Left ventricle myocardium inferior (tissue), 1 donor: Measurements from ENCODE around the gene SNRNP25. TPM values are rescaled to one million over a fixed set of nuclear protein-coding genes. Genes with fewer than 3 reads are reported as not detected.

ENCODE experiments used
- DNase-seq: peaks from one replicate; pipeline ENCODE4 v3.0.0-alpha.2; 2020
- H3K27ac ChIP-seq: fragments of 200-600 bp; replicated peaks from 2 replicates; pipeline ENCODE4 v1.8.0; 2021
- H3K27me3 ChIP-seq: fragments of 200-600 bp; 2 replicates; pipeline ENCODE4 v1.8.0; 2021; ENCODE audit warnings: low read depth
- H3K36me3 ChIP-seq: fragments of 200-600 bp; 2 replicates; pipeline ENCODE4 v1.8.0; 2021
- H3K4me1 ChIP-seq: fragments of 200-600 bp; 2 replicates; pipeline ENCODE4 v1.8.0; 2021
- H3K4me3 ChIP-seq: fragments of 200-600 bp; 2 replicates; pipeline ENCODE4 v1.8.0; 2021; ENCODE audit warnings: mild to moderate bottlenecking, moderate library complexity
- H3K9me3 ChIP-seq: fragments of 200-600 bp; replicated peaks from 2 replicates; pipeline ENCODE4 v1.8.0; 2021
- intact Hi-C: fragments of 100-400 bp; cut with micrococcal nuclease; formaldehyde crosslinking; loops from one replicate; pipeline ENCODE4 v1.11.0; 2022
- total RNA-seq: library from RNA; stranded (reverse); fragmentation: NEBNext Ultra II Directional; extraction: Animal tissue kit (Norgen Biotek cat#: 25700); gene quantifications from one replicate; pipeline ENCODE4 v1.2.1, GENCODE V29; 2021
- TF ChIP-seq, protein P1 (sequence below): fragments of 200-600 bp; IDR thresholded peaks from 2 replicates; pipeline ENCODE4 v1.8.0; 2021; ENCODE audit warnings: antibody characterized with exemption, mild to moderate bottlenecking, borderline replicate concordance
- donor health status: DM: no; HTN: yes; CAD: no; lungs with severe emphysema.

Gene SNRNP25
- total RNA-seq, 1 donor from 2014 or later, result 71.2 TPM

DNA sequence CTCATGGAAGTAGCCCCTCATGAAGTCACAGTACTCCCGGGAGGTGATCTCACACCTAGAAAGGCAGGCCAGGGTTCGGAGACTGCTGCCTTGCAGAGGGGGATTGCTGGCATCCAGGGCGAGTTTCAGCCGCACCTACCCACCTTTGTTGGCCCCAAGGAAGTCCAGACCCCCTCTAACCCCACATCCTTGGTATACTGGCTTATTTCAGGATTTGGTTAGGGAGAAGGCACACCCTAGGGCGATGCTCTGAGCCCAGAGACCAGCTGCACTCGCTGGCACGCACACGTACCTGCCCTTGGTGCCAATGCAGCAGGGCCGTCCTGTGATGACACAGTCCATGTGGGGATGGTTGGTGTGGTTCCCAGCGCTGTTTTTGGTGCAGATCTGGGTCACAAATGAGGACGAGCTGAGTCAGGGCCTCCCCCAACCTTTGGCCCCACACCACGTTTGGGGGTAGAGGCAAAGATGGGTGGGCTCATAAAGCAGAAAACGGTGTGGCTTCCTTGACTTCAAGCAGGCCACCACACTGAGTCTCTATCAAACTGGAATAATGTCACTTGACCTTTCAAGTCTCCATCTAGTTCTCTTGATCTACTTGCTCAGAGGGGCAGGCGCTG, 5.9 kb downstream of the SNRNP25 start:
- Histone ChIP-seq H3K9me3 (no peaks in the 10 kb centered on the region), H3K4me1 (peaks cover 8% of the 10 kb centered on the region), H3K4me3 (no peak overlapping the region), H3K27me3 (no peaks in the 10 kb centered on the region), H3K27ac (no peak overlapping the region), H3K36me3 (peaks cover 94% of the 10 kb centered on the region)
- intact Hi-C loops, result no loop called here
- TF ChIP-seq, protein P1, sequence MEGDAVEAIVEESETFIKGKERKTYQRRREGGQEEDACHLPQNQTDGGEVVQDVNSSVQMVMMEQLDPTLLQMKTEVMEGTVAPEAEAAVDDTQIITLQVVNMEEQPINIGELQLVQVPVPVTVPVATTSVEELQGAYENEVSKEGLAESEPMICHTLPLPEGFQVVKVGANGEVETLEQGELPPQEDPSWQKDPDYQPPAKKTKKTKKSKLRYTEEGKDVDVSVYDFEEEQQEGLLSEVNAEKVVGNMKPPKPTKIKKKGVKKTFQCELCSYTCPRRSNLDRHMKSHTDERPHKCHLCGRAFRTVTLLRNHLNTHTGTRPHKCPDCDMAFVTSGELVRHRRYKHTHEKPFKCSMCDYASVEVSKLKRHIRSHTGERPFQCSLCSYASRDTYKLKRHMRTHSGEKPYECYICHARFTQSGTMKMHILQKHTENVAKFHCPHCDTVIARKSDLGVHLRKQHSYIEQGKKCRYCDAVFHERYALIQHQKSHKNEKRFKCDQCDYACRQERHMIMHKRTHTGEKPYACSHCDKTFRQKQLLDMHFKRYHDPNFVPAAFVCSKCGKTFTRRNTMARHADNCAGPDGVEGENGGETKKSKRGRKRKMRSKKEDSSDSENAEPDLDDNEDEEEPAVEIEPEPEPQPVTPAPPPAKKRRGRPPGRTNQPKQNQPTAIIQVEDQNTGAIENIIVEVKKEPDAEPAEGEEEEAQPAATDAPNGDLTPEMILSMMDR, result no peak
- no peak for DNase-seq

DNA sequence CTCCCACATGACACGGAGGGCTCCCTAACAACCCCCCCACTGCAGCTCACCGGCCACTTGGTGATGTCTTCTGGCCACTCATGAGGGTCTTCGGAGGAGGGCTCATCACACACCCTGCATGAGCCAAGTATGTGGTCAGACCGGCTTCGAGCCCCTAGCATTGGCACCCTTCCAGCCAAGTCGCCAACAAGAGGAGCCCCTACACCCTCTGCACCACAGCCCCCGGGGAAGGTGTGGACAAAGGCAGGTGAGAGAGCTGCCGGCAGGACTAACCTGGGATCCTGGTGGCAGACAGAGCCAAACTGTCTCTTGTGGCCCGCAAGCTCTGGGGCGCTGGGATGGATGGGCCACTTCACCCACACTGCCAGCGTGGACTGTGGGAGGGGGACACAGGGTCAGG, 6.5 kb downstream of the SNRNP25 start:
- Histone ChIP-seq H3K27ac (no peak overlapping the region), H3K4me3 (no peak overlapping the region), H3K27me3 (no peaks in the 10 kb centered on the region), H3K9me3 (no peaks in the 10 kb centered on the region), H3K36me3 (peaks cover 97% of the 10 kb centered on the region), H3K4me1 (peaks cover 6% of the 10 kb centered on the region)
- intact Hi-C loops, result no loop called here
- DNase-seq, result no peak
- TF ChIP-seq, protein P1, result no peak

DNA sequence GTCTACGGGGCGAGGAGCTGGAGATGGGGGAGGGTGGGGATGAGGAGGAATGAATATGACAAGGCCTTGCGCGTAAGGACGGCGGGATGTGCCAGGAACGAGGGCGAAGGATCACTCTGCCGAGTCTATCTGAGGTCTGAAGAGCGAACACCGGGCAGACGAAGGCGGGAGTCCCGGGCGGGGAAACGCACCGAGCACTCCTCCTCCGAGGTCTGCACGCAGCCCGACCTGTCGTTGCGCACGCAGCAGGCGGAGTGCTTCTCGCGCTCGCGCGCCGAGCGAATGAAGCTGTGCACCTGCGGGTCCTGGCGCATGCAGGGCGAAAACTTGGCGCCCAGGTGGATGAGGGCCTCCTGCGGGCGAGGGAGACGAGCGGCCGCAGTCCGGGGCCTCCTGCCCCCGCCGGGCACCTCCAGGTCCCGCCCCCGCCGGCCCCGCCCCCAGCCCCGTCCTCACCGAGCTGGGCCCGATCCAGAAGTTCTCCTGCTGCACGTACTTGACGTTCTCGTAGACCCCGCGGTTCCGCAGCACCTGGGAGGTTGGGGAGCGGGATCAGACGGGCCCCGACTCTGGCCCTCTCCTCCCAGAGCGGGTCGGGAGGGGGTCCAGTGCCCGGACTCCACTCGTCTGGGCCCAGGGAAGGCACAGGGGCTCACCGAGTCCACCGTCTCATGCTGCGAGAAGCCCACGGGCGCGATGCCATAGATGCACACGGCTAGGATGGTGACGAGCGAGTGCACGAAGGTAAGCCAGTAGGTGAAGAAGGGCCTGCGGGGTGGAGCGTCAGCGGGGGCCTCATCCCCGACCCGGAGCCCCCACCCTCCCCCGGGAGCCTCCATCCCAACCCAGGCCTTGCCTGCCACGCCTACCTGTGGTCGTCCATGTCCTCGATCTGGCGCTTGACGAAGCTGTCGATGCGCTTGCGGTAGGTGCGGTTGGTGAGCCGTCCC, 7.6 kb downstream of the SNRNP25 start:
- H3K27me3 ChIP-seq, result no peaks in the 10 kb centered on the region
- TF ChIP-seq, protein P1, result no peak
- peaks cover 16% of the 10 kb centered on the region for H3K4me1 ChIP-seq
- no peak overlapping the region for H3K4me3 ChIP-seq
- intact Hi-C loops, result no loop called here
- H3K9me3 ChIP-seq, result no peaks in the 10 kb centered on the region
- no peak overlapping the region for H3K27ac ChIP-seq
- H3K36me3 ChIP-seq, result peaks cover 86% of the 10 kb centered on the region
- no peak for DNase-seq

DNA sequence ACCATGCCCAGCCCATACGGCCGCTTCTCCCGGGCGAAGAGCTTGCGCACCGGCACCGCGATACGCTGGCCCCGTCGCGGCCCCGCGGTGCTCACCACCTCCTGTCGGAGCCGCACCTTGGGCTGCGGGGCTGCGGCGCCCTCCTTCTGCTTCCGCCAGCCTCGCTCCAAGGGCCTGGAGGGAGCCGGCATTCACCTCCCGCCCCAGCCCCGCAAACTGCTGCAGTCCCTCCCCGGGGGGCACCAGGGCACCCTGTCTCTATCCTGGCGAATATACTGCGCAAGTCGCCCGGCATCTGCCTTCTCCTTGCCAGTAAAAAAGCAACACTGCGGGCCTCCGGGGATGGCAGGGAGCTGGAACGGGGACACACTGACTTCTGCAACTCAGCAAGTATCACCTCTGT, 8.3 kb downstream of the SNRNP25 start:
- no peak for DNase-seq
- Histone ChIP-seq H3K36me3 (peaks cover 79% of the 10 kb centered on the region), H3K4me1 (peaks cover 23% of the 10 kb centered on the region), H3K27me3 (no peaks in the 10 kb centered on the region), H3K9me3 (no peaks in the 10 kb centered on the region), H3K27ac (no peak overlapping the region), H3K4me3 (no peak overlapping the region)
- intact Hi-C loops, result no loop called here
- TF ChIP-seq, protein P1, result no peak

DNA sequence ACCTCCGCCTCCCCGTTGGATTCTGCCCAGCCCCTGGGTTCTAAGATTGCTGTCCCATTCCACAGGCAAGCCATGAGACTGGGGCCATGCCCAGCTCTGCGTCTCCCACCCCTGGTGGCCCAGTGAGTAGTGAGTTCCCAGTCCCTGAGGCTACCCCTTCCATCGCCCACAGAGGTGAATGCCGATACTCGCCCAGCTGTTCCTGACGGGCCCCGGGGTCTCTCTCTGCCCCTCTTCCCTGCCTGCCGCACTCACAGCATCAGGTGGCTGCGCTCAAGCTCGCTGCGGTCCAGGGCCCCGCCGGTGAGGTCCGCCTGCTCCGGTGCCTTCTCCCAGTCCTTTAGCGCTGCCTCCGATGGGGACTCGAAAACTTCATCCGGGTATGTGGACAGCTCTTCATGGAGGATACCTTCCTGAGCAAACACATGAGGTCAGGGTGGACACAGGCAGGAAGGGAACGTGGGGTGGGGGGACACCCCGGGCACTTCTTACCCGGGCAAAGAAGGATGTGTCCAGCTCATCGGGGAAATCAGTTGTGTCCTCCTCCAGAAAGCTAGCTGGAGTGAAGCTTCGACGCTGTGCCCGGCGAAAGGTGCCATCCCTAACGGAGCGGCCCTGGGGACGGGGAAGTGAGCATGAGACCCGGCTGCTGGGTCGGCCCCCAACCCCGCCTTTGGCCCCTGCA, 8.8 kb downstream of the SNRNP25 start:
- Histone ChIP-seq H3K36me3 (peaks cover 74% of the 10 kb centered on the region), H3K4me3 (no peak overlapping the region), H3K4me1 (peaks cover 28% of the 10 kb centered on the region), H3K9me3 (no peaks in the 10 kb centered on the region), H3K27me3 (no peaks in the 10 kb centered on the region), H3K27ac (no peak overlapping the region)
- intact Hi-C loops, result no loop called here
- DNase-seq, result no peak
- TF ChIP-seq, protein P1, result no peak
